C4-2B (cell line): Measurements from ENCODE around the gene MYCBP2.
"Not testable (repeated sequence)": the region's sequence is repeated elsewhere in the genome, so short reads cannot be mapped to it uniquely, and the experiment has no call there.

Source experiments
- ZFX ChIP-seq: fragments of 450-650 bp; IDR thresholded peaks from 2 replicates; pipeline ENCODE4 v1.6.1; 2017
- TF ChIP-seq, protein P1 (sequence below): fragments of 450-650 bp; conservative IDR thresholded peaks from 2 replicates; pipeline ENCODE4 v1.5.1; 2017; ENCODE audit warnings: mild to moderate bottlenecking

DNA sequence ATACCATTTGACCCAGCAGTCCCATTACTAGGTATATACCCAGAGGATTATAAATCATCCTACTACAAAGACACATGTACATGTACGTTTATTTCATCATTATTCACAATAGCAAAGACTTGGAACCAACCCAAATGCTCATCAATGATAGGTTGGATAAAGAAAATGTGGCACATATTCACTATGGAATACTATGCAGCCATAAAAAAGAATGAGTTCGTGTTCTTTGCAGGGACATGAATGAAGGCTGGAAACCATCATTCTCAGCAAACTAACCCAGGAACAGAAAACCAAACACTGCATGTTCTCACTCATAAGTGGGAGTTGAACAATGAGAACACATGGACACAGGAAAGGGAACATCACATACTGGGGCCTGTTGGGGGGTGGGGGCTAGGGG is 81.7 kb downstream of the MYCBP2 start:
- TF ChIP-seq, protein P1, sequence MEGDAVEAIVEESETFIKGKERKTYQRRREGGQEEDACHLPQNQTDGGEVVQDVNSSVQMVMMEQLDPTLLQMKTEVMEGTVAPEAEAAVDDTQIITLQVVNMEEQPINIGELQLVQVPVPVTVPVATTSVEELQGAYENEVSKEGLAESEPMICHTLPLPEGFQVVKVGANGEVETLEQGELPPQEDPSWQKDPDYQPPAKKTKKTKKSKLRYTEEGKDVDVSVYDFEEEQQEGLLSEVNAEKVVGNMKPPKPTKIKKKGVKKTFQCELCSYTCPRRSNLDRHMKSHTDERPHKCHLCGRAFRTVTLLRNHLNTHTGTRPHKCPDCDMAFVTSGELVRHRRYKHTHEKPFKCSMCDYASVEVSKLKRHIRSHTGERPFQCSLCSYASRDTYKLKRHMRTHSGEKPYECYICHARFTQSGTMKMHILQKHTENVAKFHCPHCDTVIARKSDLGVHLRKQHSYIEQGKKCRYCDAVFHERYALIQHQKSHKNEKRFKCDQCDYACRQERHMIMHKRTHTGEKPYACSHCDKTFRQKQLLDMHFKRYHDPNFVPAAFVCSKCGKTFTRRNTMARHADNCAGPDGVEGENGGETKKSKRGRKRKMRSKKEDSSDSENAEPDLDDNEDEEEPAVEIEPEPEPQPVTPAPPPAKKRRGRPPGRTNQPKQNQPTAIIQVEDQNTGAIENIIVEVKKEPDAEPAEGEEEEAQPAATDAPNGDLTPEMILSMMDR = not testable (repeated sequence)
- not testable (repeated sequence) for TF ChIP-seq ZFX
